GM10266 (cell line): ENCODE data around the gene CDH4.
A peak's percentile ranks its signal among the peaks of the same experiment; 100 is the strongest.

Source experiments
- DNase-seq: peaks from one replicate; pipeline ENCODE4 v3.0.0; 2012; ENCODE audit errors: extremely low spot score
- TF ChIP-seq, protein P1 (sequence below): IDR thresholded peaks from 2 replicates; pipeline ENCODE4 v1.5.1; 2012; ENCODE audit warnings: mild to moderate bottlenecking, low read depth; ENCODE audit not compliant: control insufficient read depth, insufficient read depth; ENCODE audit errors: missing control alignments

Gene CDH4

DNA sequence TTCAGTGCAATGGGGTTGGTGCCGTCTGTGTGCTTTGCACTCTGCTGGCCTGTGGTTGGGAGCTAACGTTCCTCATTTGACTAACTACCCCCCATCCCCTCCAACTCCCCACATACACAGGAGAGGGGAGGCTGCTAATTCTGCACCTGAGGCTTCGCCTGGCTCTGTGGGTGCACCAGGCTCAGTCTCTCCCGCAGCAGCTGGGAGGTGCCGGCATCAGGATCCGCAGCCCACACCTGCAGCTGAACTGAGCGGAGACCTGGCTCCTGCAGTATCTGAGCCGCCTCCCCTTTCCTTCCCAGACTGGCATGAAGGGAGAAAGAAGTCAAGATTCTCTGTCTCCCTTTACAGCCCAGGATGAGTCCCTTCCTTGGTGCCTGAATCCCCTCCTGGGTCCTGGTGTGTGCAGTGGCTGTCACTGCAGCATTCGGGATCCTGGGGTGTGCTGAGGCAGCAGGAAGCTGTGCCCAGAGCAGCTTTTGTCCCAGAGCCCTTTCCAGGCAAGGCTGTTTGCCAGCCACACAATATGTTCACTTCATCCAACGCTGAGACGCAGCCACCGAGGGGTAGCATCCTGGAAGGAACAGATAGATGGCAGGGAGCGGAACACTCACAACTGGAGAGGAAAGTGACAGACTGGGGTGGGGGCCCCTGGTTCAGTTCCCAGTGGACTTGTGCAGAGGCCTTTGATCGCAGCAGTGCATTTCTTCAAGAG is 70.2 kb downstream of the CDH4 start:
- DNase-seq, result no peak
- TF ChIP-seq, protein P1, sequence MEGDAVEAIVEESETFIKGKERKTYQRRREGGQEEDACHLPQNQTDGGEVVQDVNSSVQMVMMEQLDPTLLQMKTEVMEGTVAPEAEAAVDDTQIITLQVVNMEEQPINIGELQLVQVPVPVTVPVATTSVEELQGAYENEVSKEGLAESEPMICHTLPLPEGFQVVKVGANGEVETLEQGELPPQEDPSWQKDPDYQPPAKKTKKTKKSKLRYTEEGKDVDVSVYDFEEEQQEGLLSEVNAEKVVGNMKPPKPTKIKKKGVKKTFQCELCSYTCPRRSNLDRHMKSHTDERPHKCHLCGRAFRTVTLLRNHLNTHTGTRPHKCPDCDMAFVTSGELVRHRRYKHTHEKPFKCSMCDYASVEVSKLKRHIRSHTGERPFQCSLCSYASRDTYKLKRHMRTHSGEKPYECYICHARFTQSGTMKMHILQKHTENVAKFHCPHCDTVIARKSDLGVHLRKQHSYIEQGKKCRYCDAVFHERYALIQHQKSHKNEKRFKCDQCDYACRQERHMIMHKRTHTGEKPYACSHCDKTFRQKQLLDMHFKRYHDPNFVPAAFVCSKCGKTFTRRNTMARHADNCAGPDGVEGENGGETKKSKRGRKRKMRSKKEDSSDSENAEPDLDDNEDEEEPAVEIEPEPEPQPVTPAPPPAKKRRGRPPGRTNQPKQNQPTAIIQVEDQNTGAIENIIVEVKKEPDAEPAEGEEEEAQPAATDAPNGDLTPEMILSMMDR, result no peak

DNA sequence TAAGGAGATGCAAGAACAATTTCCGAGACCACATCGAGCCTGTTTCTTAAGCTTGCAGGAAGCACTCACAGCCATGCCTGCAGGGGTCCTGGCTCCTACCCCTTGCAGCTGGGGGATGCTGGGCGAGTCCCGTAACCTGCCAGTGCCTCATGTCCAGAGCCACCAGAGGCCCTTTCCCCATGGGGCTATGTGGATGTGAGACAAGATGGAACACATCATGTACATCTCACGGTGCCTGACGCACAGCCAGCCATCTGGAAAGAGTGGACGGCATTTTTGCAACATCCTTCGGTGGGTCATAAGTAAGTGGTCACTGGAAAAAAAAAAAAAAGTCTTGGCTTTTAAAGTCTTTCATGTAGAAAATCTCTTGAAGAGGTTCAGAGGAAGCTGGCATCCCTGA is 72.8 kb downstream of the CDH4 start:
- DNase-seq, result no peak
- TF ChIP-seq, protein P1, result no peak

DNA sequence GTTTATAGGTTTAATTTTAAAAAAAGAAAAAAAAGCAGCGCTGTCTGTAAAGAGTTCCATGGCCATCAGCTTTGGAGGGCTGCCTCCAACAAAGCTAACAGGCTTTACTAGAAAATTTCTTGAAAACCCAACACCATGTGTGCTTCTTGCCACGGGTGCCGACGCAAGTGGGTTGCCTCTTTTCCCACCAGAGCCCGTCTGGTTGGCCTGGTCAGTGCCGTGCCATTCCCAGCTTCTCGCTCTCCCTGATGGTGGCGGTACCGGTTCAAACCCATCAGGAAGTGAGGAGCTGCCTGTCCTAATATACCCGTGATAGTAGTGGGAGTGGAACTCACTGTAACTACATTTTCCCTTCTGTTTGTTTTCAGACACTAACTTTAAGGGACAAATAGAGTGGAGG is 73.7 kb downstream of the CDH4 start:
- no peak for DNase-seq
- TF ChIP-seq, protein P1, result no peak

DNA sequence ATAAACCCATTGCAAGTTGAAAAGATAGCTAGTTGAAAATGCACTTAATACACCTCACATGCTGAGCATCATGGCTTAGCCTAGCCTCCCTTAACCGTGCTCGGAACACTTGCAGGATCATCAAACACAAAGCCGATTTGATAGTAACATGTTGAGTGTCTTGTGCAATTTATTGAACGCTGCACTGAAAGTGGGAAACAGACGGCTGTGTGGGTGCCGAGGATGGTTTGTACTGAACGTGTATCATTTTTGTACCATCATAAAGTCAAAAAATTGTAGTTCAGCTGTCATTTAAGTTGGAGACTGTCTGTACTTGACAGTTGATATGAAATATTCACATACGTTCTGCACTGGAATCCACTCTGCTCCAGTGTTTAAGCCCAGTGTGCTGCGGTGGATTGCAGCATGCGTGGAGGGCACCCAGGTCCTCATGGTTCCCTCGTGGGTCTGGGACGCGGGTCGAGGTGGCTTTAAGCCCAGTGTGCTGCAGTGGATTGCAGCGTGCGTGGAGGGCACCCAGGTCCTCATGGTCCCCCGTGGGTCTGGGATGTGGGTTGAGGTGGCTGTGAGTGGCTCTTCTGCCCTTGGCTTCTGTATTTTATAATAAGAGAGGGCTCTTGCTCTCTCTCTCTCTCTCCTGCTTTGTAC is 77.0 kb downstream of the CDH4 start:
- TF ChIP-seq, protein P1, result no peak
- DNase-seq, result peak; percentile 59

DNA sequence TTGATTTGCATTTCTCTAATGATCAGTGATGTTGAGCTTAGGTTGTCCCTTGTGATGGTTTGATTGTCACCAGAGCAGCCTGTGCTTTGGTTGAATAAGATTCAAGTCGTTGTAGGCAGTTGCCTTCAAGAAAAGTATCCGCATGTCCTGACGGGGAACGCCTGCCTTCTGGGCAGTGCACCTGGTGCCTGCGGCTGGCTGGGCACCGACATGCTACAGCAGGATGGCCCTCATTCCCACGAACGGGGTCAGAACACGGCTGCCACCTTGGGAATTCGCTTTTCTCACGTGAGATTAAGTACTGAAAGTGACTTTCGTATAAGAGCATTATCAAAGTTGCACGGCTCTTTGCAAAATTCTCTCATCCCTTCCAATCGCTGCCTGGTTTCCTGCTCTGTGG is 78.4 kb downstream of the CDH4 start:
- TF ChIP-seq, protein P1, result no peak
- no peak for DNase-seq

DNA sequence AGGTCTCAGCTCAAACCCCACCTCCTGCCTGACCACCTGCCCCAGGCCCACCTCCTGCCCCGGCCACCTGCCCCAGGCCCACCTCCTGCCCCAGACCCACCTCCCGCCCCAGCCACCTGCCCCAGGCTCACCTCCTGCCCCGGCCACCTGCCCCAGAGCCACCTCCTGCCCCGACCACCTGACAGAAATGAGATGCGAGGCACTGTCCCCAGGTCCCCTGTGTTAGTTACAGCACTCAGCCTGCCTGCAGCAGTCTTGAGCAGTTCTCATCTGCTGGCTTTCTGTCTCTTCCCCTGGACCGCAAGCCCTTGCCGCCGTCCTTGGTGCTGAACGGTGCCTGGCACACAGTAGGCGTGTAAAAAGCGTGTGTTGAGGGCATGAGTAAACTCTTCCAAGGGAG is 79.5 kb downstream of the CDH4 start:
- DNase-seq, result no peak
- TF ChIP-seq, protein P1, result no peak
